Measurements from ENCODE around the gene NVL.
"Not testable (repeated sequence)": the region's sequence is repeated elsewhere in the genome, so short reads cannot be mapped to it uniquely, and the experiment has no call there.

Gene NVL

DNA sequence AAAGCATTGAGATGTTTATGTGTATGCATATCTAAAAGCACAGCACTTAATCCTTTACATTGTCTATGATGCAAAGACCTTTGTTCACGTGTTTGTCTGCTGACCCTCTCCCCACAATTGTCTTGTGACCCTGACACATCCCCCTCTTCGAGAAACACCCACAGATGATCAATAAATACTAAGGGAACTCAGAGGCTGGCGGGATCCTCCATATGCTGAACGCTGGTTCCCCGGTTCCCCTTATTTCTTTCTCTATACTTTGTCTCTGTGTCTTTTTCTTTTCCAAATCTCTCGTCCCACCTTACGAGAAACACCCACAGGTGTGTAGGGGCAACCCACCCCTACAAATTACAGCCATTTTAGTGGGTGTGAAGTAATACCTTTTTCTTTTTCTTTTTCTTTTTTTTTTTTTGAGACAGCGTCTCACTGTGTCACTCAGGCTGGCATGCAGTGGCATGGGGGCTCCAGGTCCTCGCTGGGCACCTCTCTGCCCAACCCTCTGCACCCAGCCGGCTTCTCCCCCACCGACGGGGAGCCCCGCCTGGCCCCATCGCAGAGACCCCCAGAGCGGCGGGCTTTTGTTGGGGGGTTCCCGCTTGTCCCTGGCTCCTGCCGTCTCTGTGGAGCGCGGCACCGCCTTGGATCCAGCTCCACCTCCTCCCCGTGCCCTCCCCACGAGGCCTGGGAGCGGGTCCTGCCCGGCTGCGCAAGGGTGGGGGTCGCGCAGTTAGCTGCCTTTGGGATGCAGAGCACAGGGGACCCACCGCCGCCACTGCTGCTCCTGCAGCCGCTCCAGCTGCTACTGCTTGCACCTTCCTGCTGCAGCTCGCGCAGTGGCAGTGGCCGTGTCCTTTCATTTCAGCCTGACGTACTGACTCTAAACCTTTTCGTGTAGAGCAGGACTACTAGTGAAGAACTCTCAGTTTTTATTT, 10.7 kb upstream of the NVL start:
- peak in 9 of 42 donors; percentile 3 to 47 (median 8) for DNase-seq
- intact Hi-C loops (cut with DNase I), result not testable (repeated sequence)

DNA sequence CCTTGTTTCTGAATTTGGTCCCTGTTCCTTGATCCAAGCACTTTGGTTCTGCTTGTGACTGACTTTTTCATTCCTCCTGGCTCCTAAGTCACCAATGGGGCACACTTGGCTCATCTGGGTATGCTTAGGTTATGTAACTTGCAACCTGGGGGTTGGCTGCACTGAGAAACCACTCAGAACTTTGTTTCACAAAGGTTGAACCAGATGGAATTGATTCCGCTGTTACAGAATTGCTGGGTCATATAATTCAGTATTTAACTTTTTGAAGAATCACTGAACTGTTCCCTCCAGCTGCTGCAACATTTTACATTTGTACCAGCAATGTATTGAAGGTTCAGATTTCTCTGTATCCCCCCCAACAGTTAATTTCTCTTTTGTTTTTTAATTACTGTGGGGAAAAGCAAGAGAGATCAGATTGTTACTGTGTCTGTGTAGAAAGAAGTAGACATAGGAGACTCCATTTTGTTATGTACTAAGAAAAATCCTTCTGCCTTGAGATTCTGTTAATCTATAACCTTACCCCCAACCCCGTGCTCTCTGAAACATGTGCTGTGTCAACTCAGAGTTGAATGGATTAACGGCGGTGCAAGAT, 9.6 kb upstream of the NVL start:
- DNase-seq, result no peak
- intact Hi-C loops (cut with DNase I), result no loop called here

DNA sequence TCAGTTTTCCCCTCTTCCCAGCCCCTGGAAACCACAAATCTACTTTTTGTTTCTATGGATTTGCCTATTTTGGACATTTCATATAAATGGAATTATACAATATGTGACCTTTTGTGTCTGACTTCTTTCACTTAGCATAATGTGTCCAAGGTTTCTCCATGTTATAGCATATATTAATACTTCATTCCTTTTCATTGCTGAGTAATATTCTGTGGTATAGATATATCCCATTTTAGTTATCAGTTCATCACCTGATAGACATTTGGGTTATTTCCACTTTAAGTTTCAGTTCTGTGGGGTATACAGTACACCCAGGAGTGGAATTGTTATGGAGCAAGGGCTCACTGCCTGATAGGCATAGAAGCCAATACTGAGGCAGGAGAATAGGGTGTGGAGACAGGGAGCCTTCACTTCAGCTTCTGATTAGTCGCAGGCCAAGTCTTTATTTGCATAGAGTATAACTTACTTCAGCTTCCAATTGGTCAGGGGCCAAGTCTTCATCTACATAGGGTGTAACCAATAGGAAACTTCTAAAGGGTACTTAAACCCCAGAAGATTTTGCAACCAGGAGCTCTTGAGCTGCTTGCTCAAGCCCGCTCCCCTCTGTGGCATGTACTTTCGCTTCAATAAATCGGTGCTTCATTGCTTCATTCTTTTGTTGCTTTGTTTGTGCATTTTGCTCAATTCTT, 8.3 kb upstream of the NVL start:
- intact Hi-C loops (cut with DNase I), result no loop called here
- DNase-seq, result no peak

- intact Hi-C loops (cut with DNase I), result loop anchor here (5.0 kb wide), 1 partner anchor 217 kb away; no protein-coding TSS in a partner anchor
- no peak for DNase-seq
Measured at GRCh38 chr1:224333939-224334786, 4.2 kb upstream of the NVL start.

- intact Hi-C loops (cut with DNase I), result loop anchor here (5.0 kb wide), 1 partner anchor 216 kb away; no protein-coding TSS in a partner anchor
Measured at GRCh38 chr1:224333309-224333926, 3.4 kb upstream of the NVL start.

GRCh38 chr1:224331824-224332223, 1.9 kb upstream of the NVL start:
- intact Hi-C loops (cut with DNase I), result loop anchor here (2.0 to 5.0 kb wide), 2 partner anchors 149 to 215 kb away; partner anchors contain the start of gene DEGS1

More at GRCh38 chr1:224333309-224333926, 3.4 kb upstream of the NVL start:
- DNase-seq, result peak in 12 of 42 donors; percentile 7 to 65 (median 30)

DNA sequence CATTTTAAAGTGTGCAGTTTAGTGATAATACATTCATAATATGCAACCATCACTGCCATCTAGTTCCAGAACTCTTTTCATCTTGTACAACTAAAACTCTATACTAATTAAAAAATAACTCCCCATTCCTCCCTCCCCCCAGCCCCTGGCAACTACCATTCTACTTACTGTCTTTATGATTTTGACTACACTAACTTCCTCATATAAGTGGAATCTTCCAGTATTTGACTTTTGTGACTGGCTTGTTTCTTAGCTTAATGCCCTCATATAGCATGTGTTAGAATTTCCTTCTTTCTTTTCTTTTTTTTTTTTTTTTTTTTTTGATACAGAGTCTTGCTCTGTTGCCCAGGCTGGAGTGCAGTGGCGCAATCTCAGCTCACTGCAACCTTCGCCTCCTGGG, 1.4 kb upstream of the NVL start:
- intact Hi-C loops (cut with DNase I), result loop anchor here (2.0 to 5.0 kb wide), 2 partner anchors 149 to 214 kb away; partner anchors contain the start of gene DEGS1
- DNase-seq, result no peak

More at GRCh38 chr1:224331824-224332223, 1.9 kb upstream of the NVL start:
- DNase-seq, result no peak

DNA sequence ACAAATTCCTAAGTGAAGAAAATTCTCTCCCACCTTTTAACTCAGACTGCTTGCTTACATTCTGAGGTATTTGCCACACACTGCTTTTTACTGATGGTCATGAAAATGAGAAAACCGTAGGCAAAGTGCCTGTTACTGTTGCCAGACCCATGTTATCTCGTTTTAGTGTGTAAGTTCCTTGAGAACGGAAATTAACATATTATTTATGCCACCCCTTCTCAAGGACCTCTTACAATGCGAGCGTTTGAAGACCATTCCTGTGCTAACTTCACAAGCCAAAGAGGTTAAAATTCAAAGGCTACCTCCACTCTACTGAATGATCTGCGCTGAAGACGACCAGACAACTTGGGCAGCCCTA, 509 bp downstream of the NVL start:
- intact Hi-C loops (cut with DNase I), result no loop called here
- no peak for DNase-seq

DNA sequence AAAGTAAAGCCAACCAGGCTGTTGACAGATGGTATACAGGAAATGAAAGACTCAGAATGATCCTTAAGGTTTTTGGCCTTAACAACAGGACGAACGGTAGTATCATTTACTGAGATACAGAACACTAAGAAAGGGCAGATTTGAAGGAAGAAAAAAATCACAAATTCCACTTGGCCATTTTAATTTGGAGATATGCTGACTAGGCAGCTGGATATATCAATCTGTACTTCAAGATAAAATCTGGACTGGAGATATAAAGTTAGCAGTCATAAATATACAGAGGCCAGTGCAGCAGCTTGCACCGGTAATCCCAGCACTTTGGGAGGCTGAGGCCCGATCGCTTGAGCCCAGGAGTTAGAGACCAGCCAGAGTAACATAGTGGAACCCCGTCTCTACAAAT, 1.3 kb downstream of the NVL start:
- intact Hi-C loops (cut with DNase I), result no loop called here
- DNase-seq, result no peak

DNA sequence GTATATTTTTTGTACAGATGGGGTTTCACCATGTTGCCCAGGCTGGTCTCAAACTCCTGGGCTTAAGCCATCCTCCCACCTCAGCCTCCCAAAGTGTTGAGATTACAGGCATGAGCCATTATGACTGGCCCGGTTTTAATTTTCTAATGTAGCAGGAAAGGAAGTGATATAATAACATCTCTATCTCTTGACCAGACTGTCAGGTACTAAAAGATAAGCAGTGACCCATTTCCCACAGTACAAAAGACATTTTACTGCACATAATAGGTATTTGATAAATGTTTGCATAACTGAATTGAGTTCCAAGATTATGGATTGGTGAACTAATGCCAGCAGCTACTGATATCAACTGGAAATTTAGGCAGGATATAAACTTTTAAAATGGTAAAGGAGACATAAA, 4.0 kb downstream of the NVL start:
- intact Hi-C loops (cut with DNase I), result no loop called here
- no peak for DNase-seq

- DNase-seq, result no peak
- intact Hi-C loops (cut with DNase I), result no loop called here
Measured at GRCh38 chr1:224321706-224322105, 8.3 kb downstream of the NVL start.

DNA sequence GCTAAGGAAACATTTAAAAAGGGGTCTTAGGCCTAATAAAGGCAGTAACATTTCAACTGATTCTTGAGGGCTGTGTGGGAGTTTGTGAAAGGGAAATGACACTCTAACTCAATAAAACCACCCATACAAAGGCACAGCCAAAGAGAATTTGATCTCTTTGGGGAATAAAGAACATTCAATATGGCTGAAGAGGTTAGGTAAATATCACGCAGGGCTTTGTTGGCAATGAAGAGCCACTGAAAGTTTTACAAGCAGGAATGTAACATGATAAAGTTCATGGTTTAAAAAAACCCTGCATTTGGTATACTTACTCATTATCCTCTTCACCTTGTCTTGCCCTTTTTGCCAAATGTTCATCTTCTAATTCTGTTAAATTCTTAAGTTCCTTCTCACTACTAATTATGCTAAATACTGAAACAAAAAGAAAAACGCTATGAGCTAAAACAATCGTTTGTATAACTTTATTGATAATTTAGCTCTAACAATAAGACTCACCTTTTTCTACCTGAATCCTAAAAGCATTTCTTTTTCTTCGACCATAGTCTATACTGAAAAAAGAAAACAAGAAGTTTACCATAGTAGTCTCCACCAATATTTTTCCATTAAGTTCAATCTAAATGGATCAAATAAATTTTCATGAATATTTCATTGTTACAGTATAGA, 12.5 kb downstream of the NVL start:
- intact Hi-C loops (cut with DNase I), result no loop called here
- DNase-seq, result no peak

GRCh38 chr1:224312025-224312424, 17.9 kb downstream of the NVL start:
- intact Hi-C loops (cut with DNase I), result no loop called here
- no peak for DNase-seq

GRCh38 chr1:224311503-224311902, 18.5 kb downstream of the NVL start:
- DNase-seq; intact Hi-C loops (cut with DNase I): not testable (repeated sequence)

GRCh38 chr1:224308064-224308463, 21.9 kb downstream of the NVL start:
- DNase-seq, result no peak
- intact Hi-C loops (cut with DNase I), result no loop called here

GRCh38 chr1:224304767-224305166, 25.2 kb downstream of the NVL start:
- no peak for DNase-seq
- intact Hi-C loops (cut with DNase I), result no loop called here

DNA sequence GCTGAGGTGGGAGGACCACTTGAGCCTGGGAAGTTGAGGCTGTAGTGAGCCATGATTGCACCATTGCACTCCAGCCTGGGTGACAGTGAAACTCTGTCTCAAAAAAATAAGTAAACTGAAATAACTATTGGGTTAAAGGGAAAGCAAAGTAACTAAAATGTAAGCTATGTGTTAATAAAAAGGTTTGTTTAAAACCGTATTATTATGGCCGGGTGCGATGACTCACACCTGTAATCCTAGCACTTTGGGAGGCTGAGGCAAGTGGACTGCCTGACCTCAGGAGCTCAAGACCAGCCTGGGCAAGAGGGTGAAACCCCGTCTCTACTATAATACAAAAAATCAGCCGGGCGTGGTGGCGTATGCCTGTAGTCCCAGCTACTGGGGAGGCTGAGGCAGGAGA, 27.0 kb downstream of the NVL start:
- no peak for DNase-seq
- intact Hi-C loops (cut with DNase I), result no loop called here

GRCh38 chr1:224301391-224301790, 28.6 kb downstream of the NVL start:
- no peak for DNase-seq
- intact Hi-C loops (cut with DNase I), result no loop called here
